IPS DF 6.9 (cell line): Measurements from ENCODE around the gene CCM2.

Experiments used
- DNase-seq: peaks from one replicate; pipeline ENCODE4 v3.0.0-alpha.2; 2013; ENCODE audit warnings: low read depth, low spot score
- H3K27ac ChIP-seq: one replicate; pipeline ENCODE4 v1.5.1; 2013; ENCODE audit warnings: low read length, control low read depth
- H3K27me3 ChIP-seq: 2 replicates; pipeline ENCODE4 v1.6.1; 2013; ENCODE audit warnings: mild to moderate bottlenecking, low read length; ENCODE audit not compliant: control insufficient read depth, insufficient read depth
- H3K36me3 ChIP-seq: 2 replicates; pipeline ENCODE4 v1.6.1; 2013; ENCODE audit warnings: low read length; ENCODE audit not compliant: control insufficient read depth, insufficient read depth
- H3K4me1 ChIP-seq: 2 replicates; pipeline ENCODE4 v1.6.1; 2013; ENCODE audit warnings: low read length; ENCODE audit not compliant: control insufficient read depth, insufficient read depth
- H3K4me3 ChIP-seq: 2 replicates; pipeline ENCODE4 v1.5.1; 2013; ENCODE audit warnings: mild to moderate bottlenecking, low read length
- H3K9me3 ChIP-seq: 2 replicates; pipeline ENCODE4 v1.6.1; 2013; ENCODE audit warnings: low read length, inconsistent platforms; ENCODE audit not compliant: control insufficient read depth, insufficient read depth
- WGBS: extraction: QIAGEN DNeasy Blood & Tissue Kit; methylation state at CpG from one replicate; pipeline ENCODE4 v1.1.7; 2013; ENCODE audit warnings: mixed read lengths, missing lambda C conversion rate; ENCODE audit not compliant: insufficient read length, insufficient coverage; 5-methylcytosine and 5-hydroxymethylcytosine counted together

Gene CCM2

GRCh38 chr7:45089341-45089891, 89.4 kb downstream of the CCM2 start:
- H3K9me3 ChIP-seq: no peaks in the 10 kb centered on the region
- WGBS: no CpG with 5 or more reads among the region's 22 CpGs
- H3K27ac ChIP-seq: no peak overlapping the region
- H3K36me3 ChIP-seq: no peaks in the 10 kb centered on the region
- DNase-seq: peak; percentile 75
- no peaks in the 10 kb centered on the region for H3K27me3 ChIP-seq
- H3K4me1 ChIP-seq: peaks cover 5% of the 10 kb centered on the region
- H3K4me3 ChIP-seq: peak overlapping the region; percentile 64; the same call in 1 of the 2 replicates

- WGBS: no CpG with 5 or more reads among the region's 7 CpGs
- H3K4me3 ChIP-seq: no peak overlapping the region
- DNase-seq: no peak
- H3K36me3 ChIP-seq: no peaks in the 10 kb centered on the region
- H3K27ac ChIP-seq: no peak overlapping the region
- H3K4me1 ChIP-seq: peaks cover 5% of the 10 kb centered on the region
- H3K27me3 ChIP-seq: no peaks in the 10 kb centered on the region
- H3K9me3 ChIP-seq: no peaks in the 10 kb centered on the region
Observed at GRCh38 chr7:45092100-45092930, 92.3 kb downstream of the CCM2 start.

GRCh38 chr7:45092931-45093235, 92.9 kb downstream of the CCM2 start:
- DNase-seq: no peak
- no peaks in the 10 kb centered on the region for H3K27me3 ChIP-seq
- H3K4me3 ChIP-seq: no peak overlapping the region
- no peak overlapping the region for H3K27ac ChIP-seq
- H3K9me3 ChIP-seq: no peaks in the 10 kb centered on the region
- WGBS: no CpG with 5 or more reads among the region's 3 CpGs
- no peaks in the 10 kb centered on the region for H3K36me3 ChIP-seq
- peaks cover 5% of the 10 kb centered on the region for H3K4me1 ChIP-seq

- no peaks in the 10 kb centered on the region for H3K4me1 ChIP-seq
- H3K27ac ChIP-seq: no peak overlapping the region
- peaks cover 48% of the 10 kb centered on the region for H3K36me3 ChIP-seq
- no CpG with 5 or more reads among the region's 10 CpGs for WGBS
- DNase-seq: no peak
- no peaks in the 10 kb centered on the region for H3K27me3 ChIP-seq
- no peak overlapping the region for H3K4me3 ChIP-seq
- H3K9me3 ChIP-seq: no peaks in the 10 kb centered on the region
Observed at GRCh38 chr7:45098983-45099839, 99.2 kb downstream of the CCM2 start.

- H3K4me1 ChIP-seq: no peaks in the 10 kb centered on the region
- no peaks in the 10 kb centered on the region for H3K27me3 ChIP-seq
- no peaks in the 10 kb centered on the region for H3K9me3 ChIP-seq
- no peak overlapping the region for H3K27ac ChIP-seq
- H3K4me3 ChIP-seq: no peak overlapping the region
- DNase-seq: no peak
- peaks cover 57% of the 10 kb centered on the region for H3K36me3 ChIP-seq
- WGBS: no CpG with 5 or more reads among the region's 16 CpGs
Observed at GRCh38 chr7:45099891-45100760, 100.1 kb downstream of the CCM2 start.

- Histone ChIP-seq H3K36me3 (peaks cover 65% of the 10 kb centered on the region), H3K27me3 (no peaks in the 10 kb centered on the region), H3K4me3 (no peak overlapping the region), H3K4me1 (no peaks in the 10 kb centered on the region), H3K27ac (no peak overlapping the region), H3K9me3 (no peaks in the 10 kb centered on the region)
- WGBS: no CpG with 5 or more reads among the region's 13 CpGs
- DNase-seq: no peak
Observed at GRCh38 chr7:45100761-45101480, 100.9 kb downstream of the CCM2 start.

GRCh38 chr7:45101748-45102147, 101.7 kb downstream of the CCM2 start:
- Histone ChIP-seq H3K36me3 (peaks cover 71% of the 10 kb centered on the region), H3K4me3 (no peak overlapping the region), H3K27me3 (no peaks in the 10 kb centered on the region), H3K4me1 (no peaks in the 10 kb centered on the region), H3K9me3 (no peaks in the 10 kb centered on the region), H3K27ac (no peak overlapping the region)
- no peak for DNase-seq
- WGBS: no CpG with 5 or more reads among the region's 12 CpGs

- no peaks in the 10 kb centered on the region for H3K27me3 ChIP-seq
- no peaks in the 10 kb centered on the region for H3K9me3 ChIP-seq
- no CpG with 5 or more reads among the region's 14 CpGs for WGBS
- peaks cover 78% of the 10 kb centered on the region for H3K36me3 ChIP-seq
- DNase-seq: no peak
- no peak overlapping the region for H3K27ac ChIP-seq
- no peaks in the 10 kb centered on the region for H3K4me1 ChIP-seq
- H3K4me3 ChIP-seq: no peak overlapping the region
Observed at GRCh38 chr7:45102785-45103712, 103.0 kb downstream of the CCM2 start.
